Skeletal muscle tissue (tissue), 4 donors: ENCODE measurements around the gene HSPA1A. TPM values are rescaled to one million over a fixed set of nuclear protein-coding genes. Genes with fewer than 3 reads are reported as not detected.
"Not testable (repeated sequence)": the region's sequence is repeated elsewhere in the genome, so short reads cannot be mapped to it uniquely, and the experiment has no call there.

Source experiments
- H3K27ac ChIP-seq: one replicate; pipeline ENCODE4 v1.7.0; 2013; ENCODE audit warnings: mild to moderate bottlenecking, low read depth, low read length, inconsistent platforms
- H3K27me3 ChIP-seq, 3 donors: one replicate each; pipeline ENCODE4 v1.7.0; 2013; ENCODE audit warnings: low read length in 3 of 3; ENCODE audit not compliant: control insufficient read depth in 3 of 3, insufficient read depth in 3 of 3
- H3K36me3 ChIP-seq, 3 donors: one replicate each; pipeline ENCODE4 v1.7.0; 2013; ENCODE audit warnings: low read length in 3 of 3; ENCODE audit not compliant: control insufficient read depth in 3 of 3, insufficient read depth in 3 of 3
- H3K4me1 ChIP-seq, 3 donors: one replicate each; pipeline ENCODE4 v1.7.0; 2013; ENCODE audit warnings: low read length in 3 of 3, mild to moderate bottlenecking in 3 of 3; ENCODE audit not compliant: control insufficient read depth in 3 of 3, insufficient read depth in 3 of 3
- H3K4me3 ChIP-seq, 3 donors: one replicate each; pipeline ENCODE4 v1.7.0; 2013; ENCODE audit warnings: low read length in 3 of 3
- H3K9ac ChIP-seq, 3 donors: one replicate each; pipeline ENCODE4 v1.7.0; 2013; ENCODE audit warnings: low read length in 3 of 3, mild to moderate bottlenecking in 3 of 3, moderate library complexity in 2 of 3, low read depth in 1 of 3
- H3K9me3 ChIP-seq, 3 donors: one replicate each; pipeline ENCODE4 v1.7.0; 2013; ENCODE audit warnings: low read length in 3 of 3; ENCODE audit not compliant: control insufficient read depth in 3 of 3
- total RNA-seq: library from RNA; depleted of rRNA; stranded (reverse); fragments of >200 nt; gene quantifications from one replicate; pipeline ENCODE4 v1.2.3, GENCODE V29; 2014
- donor health status: Osteomylitis.

The HSPA1A gene
- total RNA-seq, 1 donor from 2014 or later = 133 TPM

- H3K9ac ChIP-seq = peak overlapping the region in 2 of 3 donors; percentile 68 to 80
- peaks cover 0 to 6% (median 0%) of the 10 kb centered on the region in 3 donors for H3K36me3 ChIP-seq
- H3K4me3 ChIP-seq = peak overlapping the region; percentile 80 to 83 (median 82)
- H3K4me1 ChIP-seq = peaks cover 26 to 30% (median 27%) of the 10 kb centered on the region in 3 donors
- no peaks in the 10 kb centered on the region for H3K27me3 ChIP-seq
- no peaks in the 10 kb centered on the region for H3K9me3 ChIP-seq
- H3K27ac ChIP-seq = peak overlapping the region; percentile 66
These were observed 16.2 kb downstream of the HSPA1A start for GRCh38 chr6:31831350-31832215.

GRCh38 chr6:31834367-31835250, 19.3 kb downstream of the HSPA1A start:
- peaks cover 22 to 24% (median 22%) of the 10 kb centered on the region in 3 donors for H3K36me3 ChIP-seq
- H3K4me1 ChIP-seq = peaks cover 39 to 46% (median 41%) of the 10 kb centered on the region in 3 donors
- H3K27me3 ChIP-seq = no peaks in the 10 kb centered on the region
- H3K4me3 ChIP-seq = peak overlapping the region; percentile 96 to 98 (median 97)
- peak overlapping the region; percentile 97 for H3K27ac ChIP-seq
- H3K9ac ChIP-seq = peak overlapping the region; percentile 96 to 98 (median 98)
- H3K9me3 ChIP-seq = no peaks in the 10 kb centered on the region

- Histone ChIP-seq H3K4me1 (peaks cover 35 to 43% (median 36%) of the 10 kb centered on the region in 3 donors), H3K9me3 (no peaks in the 10 kb centered on the region), H3K27ac (peak overlapping the region; percentile 97), H3K27me3 (no peaks in the 10 kb centered on the region), H3K36me3 (peaks cover 30 to 36% (median 30%) of the 10 kb centered on the region in 3 donors), H3K9ac (peak overlapping the region; percentile 65 to 98 (median 98)), H3K4me3 (peak overlapping the region; percentile 96 to 98 (median 97))
These were observed 20.7 kb downstream of the HSPA1A start for GRCh38 chr6:31836047-31836473.

GRCh38 chr6:31836474-31837368, 21.4 kb downstream of the HSPA1A start:
- no peaks in the 10 kb centered on the region for H3K27me3 ChIP-seq
- peak overlapping the region; percentile 96 to 98 (median 97) for H3K4me3 ChIP-seq
- H3K9ac ChIP-seq = peak overlapping the region; percentile 65 to 98 (median 98)
- peak overlapping the region; percentile 97 for H3K27ac ChIP-seq
- H3K4me1 ChIP-seq = peaks cover 28 to 36% (median 31%) of the 10 kb centered on the region in 3 donors
- peaks cover 30 to 36% (median 30%) of the 10 kb centered on the region in 3 donors for H3K36me3 ChIP-seq
- H3K9me3 ChIP-seq = no peaks in the 10 kb centered on the region

GRCh38 chr6:31837369-31838113, 22.2 kb downstream of the HSPA1A start:
- H3K4me1 ChIP-seq = peaks cover 27 to 35% (median 30%) of the 10 kb centered on the region in 3 donors
- H3K4me3 ChIP-seq = peak overlapping the region; percentile 13 to 44 (median 28)
- H3K36me3 ChIP-seq = peaks cover 30 to 36% (median 30%) of the 10 kb centered on the region in 3 donors

GRCh38 chr6:31838114-31838553, 22.8 kb downstream of the HSPA1A start:
- not testable (repeated sequence) for H3K27ac ChIP-seq, H3K27me3 ChIP-seq, H3K9me3 ChIP-seq, H3K4me3 ChIP-seq
- peak overlapping the region in 1 of 3 donors; percentile 10 for H3K9ac ChIP-seq
- H3K36me3 ChIP-seq = peaks cover 30 to 36% (median 30%) of the 10 kb centered on the region in 3 donors
- peaks cover 27 to 35% (median 30%) of the 10 kb centered on the region in 3 donors for H3K4me1 ChIP-seq

More at GRCh38 chr6:31837369-31838113, 22.2 kb downstream of the HSPA1A start:
- no peaks in the 10 kb centered on the region for H3K9me3 ChIP-seq
- H3K27ac ChIP-seq = peak overlapping the region; percentile 97
- no peaks in the 10 kb centered on the region for H3K27me3 ChIP-seq
- H3K9ac ChIP-seq = peak overlapping the region in 2 of 3 donors; percentile 64 to 98

- H3K36me3 ChIP-seq = peaks cover 30 to 36% (median 30%) of the 10 kb centered on the region in 3 donors
- no peaks in the 10 kb centered on the region for H3K27me3 ChIP-seq
- no peak overlapping the region for H3K27ac ChIP-seq
- H3K9ac ChIP-seq = no peak overlapping the region
- H3K4me3 ChIP-seq = no peak overlapping the region
- no peaks in the 10 kb centered on the region for H3K9me3 ChIP-seq
- H3K4me1 ChIP-seq = peaks cover 27 to 35% (median 28%) of the 10 kb centered on the region in 3 donors
These were observed 23.6 kb downstream of the HSPA1A start for GRCh38 chr6:31838968-31839367.

- H3K9ac ChIP-seq, H3K9me3 ChIP-seq, H3K4me3 ChIP-seq, H3K27me3 ChIP-seq, H3K27ac ChIP-seq: not testable (repeated sequence)
- peaks cover 30 to 36% (median 30%) of the 10 kb centered on the region in 3 donors for H3K36me3 ChIP-seq
- H3K4me1 ChIP-seq = peaks cover 24 to 34% (median 25%) of the 10 kb centered on the region in 3 donors
These were observed 24.4 kb downstream of the HSPA1A start for GRCh38 chr6:31839779-31840126.
